AG20443 (cell line): ENCODE results near the gene GNB5.

Source experiments
- DNase-seq: peaks from one replicate; pipeline ENCODE4 v3.0.0; 2012; ENCODE audit warnings: low spot score, mixed read lengths

The GNB5 gene

DNA sequence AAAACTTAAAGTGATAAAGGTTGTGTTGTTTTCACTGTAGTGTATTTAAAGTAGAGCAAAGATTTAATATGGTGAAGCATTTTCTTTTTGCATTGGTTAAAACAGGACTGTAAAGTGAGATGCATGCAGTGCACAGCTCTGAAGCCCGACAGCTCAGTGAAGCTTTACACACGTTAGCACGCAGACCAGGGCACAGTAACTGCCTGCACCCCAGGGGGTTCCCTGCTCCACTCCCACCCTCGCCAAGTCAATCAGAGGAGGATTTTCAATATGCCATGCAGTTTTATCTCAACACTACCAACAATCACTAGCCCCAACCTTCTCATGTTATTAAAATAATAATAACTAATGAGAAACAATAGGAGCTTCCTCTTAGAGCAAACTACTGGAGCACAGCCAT is 50.5 kb downstream of the GNB5 start:
- DNase-seq = no peak

- DNase-seq = peak; percentile 83
These were observed 51.4 kb downstream of the GNB5 start for GRCh38 chr15:52139599-52140462.

DNA sequence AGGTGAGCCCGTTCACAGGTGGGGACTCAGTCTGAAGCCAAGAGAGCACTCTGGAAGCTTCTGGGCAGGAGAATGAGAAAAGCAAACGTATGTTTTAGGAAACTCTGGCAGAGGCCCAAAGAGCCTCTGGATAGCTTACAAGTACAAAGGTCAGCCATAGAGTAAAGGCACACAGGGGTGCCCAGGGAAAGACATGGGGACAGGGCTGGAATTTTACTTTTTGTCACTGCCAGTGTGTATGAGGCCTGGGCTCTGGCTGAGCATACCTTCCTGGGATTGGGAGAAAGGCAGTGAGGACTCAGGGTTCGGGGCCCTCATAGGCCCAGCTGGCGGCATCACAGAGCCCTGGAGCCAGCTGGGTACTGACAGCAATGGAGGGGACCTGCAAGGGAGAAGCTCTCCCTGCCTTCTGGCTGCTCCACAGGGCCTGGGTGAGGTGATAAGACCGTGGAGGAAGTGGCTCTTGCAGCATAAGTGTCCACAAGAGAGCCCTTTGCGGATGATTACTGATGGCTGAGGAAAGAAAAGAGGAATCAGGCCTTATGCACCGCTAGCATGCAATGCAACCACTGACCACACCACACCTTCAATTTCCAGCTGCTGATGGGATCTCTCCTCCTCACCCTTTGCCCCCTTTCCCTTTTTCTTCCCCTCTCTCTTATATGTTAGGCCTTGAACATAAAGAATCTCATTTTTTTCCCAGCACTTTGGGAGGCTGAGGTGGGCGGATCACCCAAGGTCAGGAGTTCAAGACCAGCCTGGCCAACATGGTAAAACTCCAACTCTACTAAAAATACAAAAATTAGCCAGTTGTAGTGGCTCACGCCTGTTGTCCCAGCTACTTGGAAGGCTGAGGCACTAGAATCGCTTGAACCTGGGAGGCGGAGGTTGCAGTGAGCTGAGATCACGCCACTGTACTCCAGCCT is 53.5 kb downstream of the GNB5 start:
- DNase-seq = no peak

GRCh38 chr15:52136442-52136980 is 54.7 kb downstream of the GNB5 start:
- no peak for DNase-seq

DNA sequence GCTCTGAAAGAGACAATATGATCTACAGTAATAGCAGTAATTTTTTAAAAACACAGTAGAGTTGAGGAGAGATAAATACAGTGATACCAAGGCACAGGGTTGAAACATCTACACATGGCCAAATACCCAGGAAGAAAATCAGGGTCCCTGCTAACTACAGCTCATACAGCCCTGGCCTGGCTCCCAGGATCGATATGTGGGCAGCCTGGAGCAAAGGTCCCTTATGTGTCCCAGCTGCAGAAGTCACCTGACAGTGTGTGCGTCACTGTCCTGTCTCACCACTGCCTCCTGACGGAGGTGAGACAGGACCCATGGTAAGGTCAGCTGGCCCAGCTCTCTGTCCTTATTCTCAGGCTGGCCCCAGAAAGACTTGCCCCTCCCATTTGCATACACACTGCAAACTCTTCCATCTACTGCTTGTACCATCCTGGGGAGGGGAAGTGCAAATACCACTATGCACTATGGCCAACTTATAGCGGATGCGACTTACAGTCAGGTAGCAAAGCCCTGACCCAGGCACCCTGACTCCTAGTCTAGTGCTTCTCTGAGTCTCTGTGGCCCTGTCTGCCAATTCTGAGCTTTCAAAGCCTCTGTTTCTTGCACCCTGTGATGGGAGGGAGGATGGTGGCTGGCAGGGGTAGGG is 56.6 kb downstream of the GNB5 start:
- DNase-seq = no peak

DNA sequence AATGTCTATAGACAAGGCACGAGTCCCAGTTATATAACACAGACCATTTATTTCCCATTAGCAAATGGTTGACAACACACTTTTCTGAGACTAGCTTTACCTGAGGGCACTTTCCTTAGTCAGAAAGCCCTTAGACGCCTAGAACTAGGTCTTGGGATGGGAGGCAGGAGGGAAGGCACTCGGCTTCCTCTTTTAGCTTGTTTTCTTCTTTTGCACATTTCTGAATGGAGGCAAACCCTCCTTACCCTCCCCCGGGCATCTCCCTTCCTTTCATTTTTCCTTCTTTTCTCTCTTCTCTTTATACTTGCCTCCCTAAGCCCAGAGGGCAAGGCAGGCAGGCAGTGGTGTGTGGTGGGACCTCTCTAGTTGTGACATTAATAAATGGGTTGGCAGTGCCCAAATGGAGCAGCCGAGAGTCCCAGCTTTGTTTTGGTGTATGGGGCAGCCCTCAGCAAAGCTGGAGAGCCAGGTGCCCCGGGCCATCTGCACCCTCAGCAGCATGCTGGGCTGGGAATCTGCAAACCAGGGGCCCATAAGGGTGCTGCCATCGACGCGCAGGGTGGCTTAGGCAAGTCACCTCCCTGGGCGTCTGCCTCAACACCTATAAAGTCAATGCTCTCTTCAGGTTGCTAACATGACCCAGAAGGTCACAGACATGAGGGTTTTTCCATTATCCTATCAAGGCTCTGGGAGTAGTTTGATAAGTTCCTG is 57.5 kb downstream of the GNB5 start:
- no peak for DNase-seq

DNA sequence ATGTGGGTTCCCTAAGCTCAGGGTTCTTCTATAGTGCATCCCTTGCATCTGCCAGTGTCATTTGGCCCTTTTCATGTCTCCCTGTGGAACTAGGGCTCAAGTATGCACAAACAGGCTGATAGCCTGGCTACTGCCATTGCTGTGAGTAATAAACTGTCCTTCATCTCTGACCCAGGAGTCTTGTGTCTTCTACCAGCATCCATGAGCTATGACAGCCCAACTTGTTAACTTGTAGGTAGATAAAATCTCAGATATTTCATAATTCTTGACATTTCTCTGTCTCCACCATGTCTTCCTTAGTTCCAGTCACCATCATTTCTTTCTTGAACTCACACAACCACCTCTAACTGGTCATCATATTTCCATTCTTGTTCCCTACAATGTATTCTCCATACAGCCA is 59.1 kb downstream of the GNB5 start:
- DNase-seq = no peak

GRCh38 chr15:52128568-52128967 is 62.6 kb downstream of the GNB5 start:
- no peak for DNase-seq

- peak; percentile 43 for DNase-seq
These were observed 66.8 kb downstream of the GNB5 start for GRCh38 chr15:52124270-52124880.

DNA sequence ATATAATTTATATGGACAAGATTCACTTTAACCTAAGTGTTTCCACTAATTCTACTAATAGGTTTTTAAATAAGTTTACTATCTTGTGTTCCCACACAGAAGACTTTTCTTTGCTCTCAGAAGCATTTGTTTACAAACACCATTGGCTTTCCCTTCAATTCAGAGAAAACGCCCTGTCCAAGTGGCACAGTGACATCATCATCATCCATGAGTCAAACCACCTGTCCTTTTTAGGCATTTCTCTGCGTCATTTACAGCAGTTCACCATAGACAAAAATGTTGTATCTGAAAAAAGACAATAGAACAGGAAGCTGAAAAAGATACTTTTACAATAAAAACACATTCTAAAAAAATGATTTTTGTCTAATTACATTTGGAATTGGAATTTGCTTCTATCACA is 69.3 kb downstream of the GNB5 start:
- no peak for DNase-seq

DNA sequence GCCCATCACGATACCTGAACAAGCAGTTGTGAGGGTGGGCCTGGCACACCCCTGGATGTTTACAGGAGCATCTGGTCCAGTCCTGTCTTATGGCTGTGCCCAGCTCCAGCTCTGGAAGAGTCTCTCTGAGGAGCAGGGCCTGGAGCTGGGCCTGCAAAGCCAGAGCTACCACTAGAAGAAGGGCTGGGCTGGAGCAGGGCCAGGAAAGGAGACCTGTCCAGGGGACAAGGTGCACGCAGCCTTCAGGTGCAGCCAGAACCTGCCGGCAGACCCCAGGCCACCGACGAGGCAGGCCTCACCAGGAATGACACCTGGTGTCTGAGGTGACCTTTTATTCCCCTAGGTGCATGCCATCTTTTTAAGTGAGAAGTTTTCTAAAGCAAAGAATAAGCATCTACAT is 70.2 kb downstream of the GNB5 start:
- no peak for DNase-seq

- DNase-seq = no peak
These were observed 70.7 kb downstream of the GNB5 start for GRCh38 chr15:52120488-52120887.

- DNase-seq = no peak
These were observed 72.0 kb downstream of the GNB5 start for GRCh38 chr15:52118969-52119749.

DNA sequence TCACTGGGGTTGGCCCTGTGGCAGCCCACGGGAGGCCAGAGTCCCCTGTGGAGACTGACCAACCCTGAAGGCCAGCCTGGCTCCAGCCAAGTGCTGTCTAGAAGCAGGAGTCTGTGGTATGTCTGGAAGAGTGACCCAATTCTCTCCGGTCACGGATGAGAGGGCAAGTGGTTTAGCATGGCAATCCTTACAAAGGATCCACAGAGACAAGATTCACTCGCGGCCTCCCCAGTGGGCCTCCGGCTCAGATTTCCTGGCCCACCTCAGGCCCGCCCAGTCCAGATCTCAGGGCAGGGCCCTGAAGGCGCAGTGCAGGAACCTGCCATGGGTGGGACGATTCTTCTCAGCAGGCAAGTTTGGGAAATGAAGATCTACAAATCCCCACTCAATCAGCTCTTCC is 73.6 kb downstream of the GNB5 start:
- DNase-seq = no peak

DNA sequence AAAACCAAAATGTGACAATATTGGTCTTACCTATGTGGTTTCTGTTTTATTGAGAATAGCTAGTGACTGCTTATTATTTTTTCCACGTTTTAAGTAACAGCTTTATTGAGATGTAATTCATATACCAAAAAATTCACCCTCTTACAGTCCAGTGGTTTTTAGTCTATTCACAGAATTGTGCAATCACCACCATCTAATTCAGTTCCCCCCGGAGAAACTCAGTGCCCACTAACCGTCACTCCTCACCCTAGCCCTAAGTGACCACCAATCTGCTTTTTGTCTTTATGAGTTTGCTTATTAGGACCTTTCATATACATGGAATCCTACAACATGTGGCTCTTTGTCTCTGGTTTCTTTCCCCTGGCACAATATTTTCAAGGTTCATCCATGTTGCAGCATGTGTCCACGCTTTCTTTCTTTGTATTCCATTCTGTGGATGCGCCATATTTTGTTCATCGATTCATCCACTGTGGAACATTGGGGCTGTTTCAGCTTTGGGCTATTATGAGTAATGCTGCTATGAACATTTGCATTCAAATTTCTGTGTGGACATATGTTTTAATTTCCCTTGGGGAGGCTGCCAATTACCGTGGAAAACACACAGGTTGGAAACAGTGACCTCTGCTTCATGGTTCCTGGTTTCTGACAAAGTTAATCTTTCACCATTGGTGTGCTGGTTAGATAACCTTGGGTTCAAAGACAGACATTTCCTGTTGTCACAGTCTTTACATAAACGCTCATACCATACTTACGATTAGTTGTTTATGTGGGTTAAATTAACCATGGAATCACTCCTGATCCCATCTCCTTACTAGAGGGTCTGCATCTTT is 75.4 kb downstream of the GNB5 start:
- no peak for DNase-seq

DNA sequence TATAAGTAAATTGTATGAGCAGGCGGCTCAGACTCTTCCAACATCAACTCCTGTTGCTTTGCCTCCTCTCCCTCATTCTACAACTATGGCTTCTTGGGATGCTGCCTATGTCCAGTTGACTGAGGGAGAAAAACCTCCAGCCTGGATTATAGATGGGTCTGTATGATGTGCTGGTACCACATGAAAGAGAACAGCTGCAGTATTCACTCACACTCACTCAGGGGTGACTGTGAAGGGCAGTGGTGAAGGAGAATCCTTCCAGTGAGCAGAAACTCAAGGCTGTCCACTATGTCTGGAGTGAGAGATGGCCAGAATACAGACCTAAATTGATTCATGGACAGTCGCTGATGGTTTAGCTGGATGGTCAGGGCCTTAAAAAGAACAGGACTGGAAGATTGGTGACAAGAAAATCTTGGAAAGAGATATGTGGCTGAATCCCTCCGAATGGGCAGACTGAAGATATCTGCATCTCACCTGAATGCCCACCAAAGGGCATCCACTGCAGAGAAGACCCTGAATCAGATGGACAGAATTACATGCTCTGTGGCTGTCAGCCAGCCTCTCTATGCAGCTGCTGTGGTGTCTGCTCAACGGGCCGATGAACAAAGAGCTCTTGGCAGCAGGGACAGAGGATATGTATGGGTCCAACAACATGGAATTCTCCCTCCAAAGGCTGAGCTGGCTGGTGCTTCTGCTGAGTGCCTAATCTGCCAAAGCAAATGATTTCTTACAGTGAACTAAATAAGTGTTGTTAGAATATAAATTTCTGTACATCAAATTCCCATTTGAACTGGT is 76.7 kb downstream of the GNB5 start:
- no peak for DNase-seq

GRCh38 chr15:52113708-52114107 is 77.5 kb downstream of the GNB5 start:
- DNase-seq = no peak

DNA sequence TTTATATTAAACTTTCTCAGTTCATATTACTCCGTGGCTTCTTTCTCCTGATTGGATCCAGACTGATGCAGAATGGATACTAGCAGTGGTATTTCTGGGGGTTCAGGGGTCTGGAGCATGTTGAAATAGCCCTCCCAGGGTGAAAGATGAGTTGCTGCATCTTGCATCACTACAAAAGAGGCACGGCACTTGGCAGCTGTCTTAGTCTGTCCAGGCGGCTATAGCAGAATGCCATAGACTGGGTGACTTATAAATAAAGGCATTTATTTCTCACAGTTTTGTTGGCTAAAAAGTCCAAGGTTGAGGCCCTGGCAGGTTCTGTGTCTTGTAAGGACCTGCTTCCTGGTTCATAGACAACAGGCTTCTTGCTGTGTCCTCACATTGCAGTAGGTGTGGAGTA is 78.0 kb downstream of the GNB5 start:
- DNase-seq = no peak
